Stimulated activated CD4-positive, alpha-beta T cell treated with anti-CD3 and anti-CD28 coated beads, Interleukin-1b, Interleukin-23, amount 100 ng/mL, for 24 hours (primary cell): Measurements from ENCODE around the gene MICALL1.
A peak's percentile ranks its signal among the peaks of the same experiment; 100 is the strongest.
"Not testable (repeated sequence)": the region's sequence is repeated elsewhere in the genome, so short reads cannot be mapped to it uniquely, and the experiment has no call there.

Source experiments
- DNase-seq, 4 experiments: peaks; one replicate each; pipeline ENCODE4 v3.0.0-alpha.2; 2020; ENCODE audit warnings: low read depth in 4 of 4, low spot score in 1 of 4

Gene MICALL1

DNA sequence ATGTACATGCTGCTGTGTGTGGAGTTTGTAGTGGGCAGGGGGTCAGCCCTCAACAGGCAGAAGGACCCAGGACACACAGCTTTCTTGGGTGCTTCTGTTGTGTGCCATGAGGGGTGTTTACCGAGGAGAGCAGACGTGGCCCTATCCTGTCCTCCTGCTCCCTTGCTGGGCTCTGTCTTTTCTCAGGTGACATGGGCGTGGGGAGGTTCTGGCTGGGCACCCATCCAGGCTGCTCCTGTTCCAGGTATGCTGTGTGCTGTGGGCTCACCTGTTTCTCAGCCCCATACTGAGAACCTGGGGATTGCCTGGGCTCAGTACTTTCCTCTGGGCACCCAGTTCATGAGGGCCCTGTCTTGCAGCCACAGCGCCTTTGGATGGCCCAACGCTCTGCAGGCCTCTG is 23.3 kb downstream of the MICALL1 start:
- no peak for DNase-seq

DNA sequence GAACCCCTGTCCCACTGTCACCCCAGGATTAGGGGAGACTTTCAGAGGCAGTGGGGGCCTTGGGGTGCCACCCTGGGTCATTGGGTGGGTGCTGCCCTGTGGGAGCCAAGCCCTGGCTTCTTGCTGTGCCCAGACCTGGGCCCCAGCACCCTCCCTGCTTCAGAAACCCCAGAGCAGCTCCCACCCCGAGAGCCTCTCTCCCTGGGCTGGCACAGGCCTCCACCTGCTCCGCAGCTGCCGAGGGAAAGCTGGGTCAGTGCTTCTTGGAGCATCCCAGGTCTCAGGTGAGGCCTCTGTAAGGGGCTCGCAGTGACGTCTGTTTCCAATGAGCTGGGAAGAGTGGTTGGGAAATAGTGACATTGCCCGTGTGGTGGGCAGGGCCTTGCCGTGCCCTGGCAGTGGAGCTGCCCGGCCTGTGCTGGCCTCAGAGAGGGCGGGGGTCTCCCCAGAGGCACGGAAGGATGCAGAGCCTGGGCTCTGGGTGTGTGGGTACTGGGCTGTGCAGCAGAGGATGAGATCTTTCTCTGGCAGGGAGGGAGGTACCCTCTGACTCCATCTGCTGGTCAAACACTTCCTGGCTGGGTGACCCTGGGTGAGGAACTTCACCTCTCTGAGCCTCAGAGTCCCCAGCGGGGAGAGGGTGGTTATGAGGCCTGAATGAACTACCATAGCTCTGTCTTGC is 24.3 kb downstream of the MICALL1 start:
- DNase-seq: no peak

DNA sequence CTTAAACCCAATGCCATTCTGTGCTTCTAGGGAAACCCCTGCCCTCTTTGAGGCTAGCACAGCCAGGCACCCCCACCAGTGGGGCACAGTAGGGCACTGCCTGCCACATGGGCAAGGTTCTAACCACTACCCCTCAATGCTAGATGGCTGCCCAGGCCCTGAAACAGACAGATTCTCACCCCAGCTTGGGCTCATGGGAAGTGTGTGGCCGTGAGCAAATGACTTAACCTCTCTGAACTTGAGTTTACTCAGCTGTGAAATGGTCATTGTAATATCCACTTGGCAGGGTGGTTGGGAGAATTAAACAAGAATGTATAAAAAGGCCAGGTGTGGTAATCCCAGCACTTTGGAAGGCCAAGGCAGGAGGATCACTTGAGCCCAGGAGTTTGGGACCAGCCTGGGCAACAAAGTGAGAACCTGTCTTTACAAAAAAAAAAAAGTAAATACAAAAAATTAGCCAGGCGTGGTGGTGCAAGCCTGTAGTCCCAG is 24.9 kb downstream of the MICALL1 start:
- DNase-seq: no peak

DNA sequence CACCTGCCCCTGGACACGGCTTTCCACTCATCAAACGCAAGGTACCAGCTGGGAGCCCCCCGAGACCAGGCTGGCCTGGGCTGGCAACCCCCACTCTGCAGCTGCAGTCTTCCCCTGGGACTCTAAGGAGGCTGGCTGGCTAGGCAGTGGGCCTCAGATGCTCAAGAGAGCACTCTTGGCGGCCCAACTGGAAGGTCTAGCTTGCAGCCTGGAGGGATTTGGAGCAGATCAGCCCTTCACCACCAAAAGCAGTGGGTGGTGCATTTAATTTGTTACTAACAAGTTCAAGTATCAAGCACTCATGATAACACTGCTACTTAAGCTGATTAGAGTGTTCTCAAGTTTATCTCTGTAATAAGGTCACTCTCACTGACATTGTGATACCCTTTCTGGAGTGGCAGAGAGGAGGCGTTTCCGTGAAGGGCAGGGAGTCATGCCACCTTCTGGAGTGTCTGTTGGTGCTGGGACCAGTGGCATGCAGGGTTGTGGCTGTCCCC is 25.8 kb downstream of the MICALL1 start:
- DNase-seq: no peak

DNA sequence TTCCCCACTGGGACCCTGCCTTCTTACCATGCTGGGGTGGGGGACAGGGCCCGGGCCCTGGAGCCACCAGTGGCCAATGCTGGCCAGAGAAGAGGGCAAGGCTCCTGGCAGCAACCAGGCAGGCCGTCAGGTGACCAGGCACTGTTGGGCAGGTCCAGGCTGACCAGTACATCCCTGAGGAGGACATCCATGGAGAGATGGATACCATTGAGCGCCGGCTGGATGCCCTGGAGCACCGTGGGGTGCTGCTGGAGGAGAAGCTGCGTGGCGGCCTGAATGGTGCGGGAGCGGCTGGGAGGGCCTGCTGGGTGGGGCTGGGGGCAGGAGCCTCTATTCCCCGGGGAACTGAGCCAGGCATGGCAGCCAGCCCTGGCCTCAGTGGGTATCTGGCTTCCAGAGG is 26.3 kb downstream of the MICALL1 start:
- DNase-seq: no peak

DNA sequence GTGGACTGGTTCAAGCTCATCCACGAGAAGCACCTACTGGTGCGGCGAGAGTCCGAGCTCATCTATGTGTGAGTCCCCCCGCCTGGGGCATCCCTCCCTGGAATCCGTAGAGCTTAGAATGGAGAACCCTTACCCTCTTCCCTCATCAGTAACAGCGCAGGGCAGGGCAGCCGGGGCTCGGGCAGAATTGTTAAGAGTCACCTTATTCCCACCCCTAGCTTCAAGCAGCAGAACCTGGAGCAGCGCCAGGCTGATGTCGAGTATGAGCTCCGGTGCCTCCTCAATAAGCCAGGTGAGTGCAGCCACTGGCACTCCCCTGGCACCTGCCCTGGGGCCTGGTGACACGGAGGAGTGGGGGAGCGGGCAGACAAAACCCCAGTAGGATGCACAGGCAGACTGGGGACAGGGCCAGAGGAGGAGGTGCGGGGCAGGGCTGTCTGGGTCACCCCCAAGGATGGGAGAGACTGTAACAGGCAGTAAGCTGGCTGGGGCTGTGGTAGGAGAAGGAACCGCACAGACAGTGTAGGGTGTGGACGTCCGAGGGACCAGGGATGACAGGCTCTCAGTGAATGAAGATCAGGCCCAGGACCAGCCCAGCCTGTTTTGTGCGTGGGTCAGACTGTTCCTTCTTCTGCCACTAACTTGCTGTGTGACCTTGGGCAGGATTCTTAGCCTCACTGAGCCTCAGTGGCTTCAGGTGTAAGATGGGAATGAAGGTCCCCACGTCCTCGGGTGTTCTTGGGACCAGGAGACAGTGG is 26.9 kb downstream of the MICALL1 start:
- DNase-seq: no peak

DNA sequence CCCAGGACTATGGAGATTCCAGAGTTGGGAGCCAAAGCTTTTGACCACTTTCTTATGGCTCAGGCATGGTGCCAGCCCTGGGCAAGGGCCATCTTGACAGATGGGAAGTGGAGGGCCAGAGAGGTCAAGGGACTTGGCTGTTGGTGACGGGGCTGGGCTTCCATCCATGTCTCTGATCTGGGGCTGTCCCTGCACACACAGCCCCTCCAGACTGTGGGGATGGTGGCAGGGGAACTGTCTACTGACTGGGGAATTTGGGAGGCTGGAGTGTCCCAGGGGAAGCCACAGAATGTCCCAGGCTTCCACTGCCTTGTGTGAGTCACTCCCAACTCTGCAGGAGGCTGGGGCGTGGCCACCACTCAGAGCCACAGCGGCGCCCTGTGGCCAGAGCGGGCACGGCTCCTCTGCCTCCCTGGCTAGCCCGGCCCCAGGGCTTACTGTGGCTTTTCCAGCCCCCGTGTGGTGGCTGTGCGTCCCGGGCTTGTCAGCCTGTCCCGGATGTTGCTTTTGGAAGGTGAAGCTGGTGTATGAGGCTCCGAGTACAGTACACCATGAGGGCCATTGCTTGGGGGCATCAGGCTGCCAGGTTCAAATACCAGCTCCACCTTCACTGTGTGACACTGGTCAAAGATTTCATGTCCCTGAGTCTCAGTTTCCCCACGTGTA is 27.7 kb downstream of the MICALL1 start:
- DNase-seq: peak; percentile 51 to 82 (median 62)

DNA sequence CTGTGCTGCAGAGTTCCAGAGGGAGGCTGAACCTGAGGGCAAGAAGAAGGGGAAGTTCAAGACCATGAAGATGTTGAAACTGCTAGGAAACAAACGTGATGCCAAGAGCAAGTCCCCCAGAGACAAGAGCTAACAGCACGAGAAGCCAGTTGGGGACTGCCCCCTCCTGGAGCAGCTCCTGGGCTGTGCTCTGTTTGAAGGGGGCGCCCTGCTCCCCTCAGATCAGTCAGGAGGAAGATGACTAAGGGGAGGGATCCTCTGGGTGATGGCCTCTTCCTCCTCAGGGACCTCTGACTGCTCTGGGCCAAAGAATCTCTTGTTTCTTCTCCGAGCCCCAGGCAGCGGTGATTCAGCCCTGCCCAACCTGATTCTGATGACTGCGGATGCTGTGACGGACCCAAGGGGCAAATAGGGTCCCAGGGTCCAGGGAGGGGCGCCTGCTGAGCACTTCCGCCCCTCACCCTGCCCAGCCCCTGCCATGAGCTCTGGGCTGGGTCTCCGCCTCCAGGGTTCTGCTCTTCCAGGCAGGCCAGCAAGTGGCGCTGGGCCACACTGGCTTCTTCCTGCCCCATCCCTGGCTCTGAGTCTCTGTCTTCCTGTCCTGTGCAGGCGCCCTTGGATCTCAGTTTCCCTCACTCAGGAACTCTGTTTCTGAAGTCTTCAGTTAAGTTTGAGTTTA is 34.7 kb downstream of the MICALL1 start:
- no peak for DNase-seq

DNA sequence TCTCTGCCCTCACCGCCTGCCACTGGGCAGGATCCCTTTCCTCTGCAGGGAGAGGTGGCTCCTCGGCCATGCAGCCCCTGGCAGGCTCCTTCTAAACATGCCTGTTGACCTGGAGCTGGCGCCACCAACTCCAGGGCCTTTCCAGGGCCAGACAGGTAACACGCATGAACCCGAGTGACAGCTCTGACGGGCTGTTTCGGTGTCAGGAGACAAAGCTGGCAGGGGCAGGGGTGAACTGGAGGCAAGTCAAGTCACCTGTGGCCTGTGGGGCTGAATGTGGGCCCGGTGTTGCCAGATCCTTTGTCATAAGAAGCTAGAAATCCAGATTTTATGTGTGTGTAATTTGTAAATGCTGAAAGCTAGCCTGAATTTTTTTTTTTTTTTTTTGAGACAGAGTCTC is 36.0 kb downstream of the MICALL1 start:
- no peak for DNase-seq

DNA sequence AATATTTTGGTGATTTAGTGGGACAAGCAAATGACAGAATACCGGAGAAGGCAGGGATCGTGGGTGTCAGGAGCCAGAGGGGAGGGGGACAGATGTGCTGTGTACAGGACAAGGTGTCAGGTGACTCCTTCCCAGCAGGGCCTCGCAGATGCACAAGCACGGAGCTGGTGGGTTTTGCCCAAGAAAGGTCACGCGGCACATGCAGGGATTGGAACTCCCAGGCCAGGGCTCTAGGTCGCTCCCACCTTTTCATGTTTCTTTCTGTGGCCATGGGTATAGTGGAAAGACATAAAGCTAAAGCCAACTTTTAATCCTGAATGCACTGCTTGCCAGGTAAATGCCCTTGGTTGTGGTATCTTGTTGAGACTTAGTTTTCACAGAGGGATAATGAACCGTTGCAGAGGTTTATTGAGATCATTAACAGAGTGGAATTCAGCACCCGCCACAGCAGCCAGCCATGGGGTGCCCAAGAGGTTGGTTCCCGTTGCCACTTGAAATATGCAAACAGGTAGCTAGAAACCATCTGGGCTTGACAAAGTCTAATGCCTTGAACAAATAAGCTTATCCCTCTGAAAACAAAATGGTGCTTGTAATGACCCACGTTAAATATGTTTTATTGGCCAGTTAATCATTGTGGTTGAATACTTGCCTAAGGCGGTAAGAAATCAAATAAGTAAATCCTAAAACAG is 37.2 kb downstream of the MICALL1 start:
- DNase-seq: no peak

DNA sequence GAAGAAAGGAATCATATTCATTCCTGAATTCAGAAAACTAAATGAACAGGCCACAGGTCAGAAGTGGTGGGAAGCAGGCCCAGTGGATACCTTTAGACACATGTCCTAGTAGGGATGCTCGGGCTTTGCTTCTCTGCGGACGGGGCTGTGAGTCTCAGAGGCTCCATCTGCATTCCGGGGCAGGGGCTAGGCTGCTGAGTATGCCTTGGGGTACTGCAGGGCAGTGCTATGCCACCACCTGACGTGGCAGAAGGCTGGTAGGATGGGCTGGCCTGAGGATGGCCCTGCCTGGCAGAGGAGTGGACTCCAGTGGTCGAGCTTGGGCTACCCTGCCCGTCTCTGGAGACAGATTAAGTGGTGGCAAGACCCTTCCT is 37.7 kb downstream of the MICALL1 start:
- no peak for DNase-seq

DNA sequence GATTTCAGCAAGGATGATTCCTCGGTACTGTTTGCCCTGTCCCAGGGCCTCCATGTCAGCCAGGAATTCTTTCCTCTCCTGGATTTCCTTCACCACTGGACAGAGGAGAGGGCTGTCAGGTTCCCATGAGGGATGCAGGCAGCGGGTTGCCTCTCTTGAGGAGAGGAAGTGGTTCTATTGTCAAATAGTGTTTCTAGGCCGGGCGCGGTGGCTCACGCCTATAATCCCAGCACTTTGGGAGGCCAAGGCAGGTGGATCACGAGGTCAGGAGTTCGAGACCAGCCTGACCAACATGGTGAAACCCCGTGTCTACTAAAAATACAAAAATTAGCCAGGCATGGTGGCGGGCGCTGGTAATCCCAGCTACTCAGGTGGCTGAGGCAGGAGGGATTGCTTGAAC is 38.3 kb downstream of the MICALL1 start:
- not testable (repeated sequence) for DNase-seq

DNA sequence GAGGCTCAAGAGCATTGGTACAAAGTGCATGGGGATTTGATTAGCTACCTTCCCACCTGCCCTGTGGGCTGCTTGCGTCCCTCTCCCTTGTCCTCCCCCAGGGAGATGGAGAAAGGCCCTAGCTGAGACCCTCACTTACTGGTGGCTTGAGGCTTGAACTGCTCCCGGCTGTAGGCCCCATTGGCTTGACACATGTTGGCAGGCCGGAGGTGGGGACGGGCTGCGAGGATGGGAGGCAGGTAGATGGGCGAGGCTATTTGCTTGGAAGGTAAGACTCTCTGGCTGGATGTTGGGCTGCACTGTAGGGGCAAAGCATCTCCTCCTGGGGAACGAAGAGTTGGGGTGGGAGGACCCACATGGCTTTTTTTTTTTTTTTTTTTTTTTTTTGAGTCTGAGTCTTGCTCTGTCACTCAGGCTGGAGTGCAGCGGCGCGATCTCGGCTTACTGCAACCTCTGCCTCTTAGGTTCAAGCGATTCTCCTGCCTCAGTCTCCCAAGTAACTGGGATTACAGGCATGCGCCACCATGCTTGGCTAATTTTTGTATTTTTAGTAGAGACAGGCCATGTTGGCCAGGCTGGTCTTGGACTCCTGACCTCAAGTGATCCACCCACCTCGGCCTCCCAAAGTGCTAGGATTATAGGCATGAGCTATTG is 41.2 kb downstream of the MICALL1 start:
- DNase-seq: not testable (repeated sequence)

DNA sequence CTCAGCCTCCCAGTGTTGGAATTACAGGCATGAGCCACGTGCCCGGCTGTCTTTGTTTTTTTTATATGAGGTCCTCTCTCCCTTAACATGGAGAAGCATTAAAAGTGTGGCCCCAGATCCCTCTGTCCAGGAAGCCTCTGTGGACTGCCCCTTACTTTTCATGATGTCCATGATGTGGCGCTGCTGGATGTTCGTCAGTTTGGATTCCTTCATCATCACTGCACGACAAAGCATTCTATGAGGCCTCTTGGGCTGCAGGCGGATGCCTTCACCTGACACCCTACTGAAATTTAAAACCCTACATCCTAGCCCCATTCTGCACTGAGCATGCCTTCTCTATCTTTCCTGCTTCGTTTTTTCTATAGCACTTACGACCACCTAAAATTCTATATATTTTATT is 45.2 kb downstream of the MICALL1 start:
- DNase-seq: no peak

DNA sequence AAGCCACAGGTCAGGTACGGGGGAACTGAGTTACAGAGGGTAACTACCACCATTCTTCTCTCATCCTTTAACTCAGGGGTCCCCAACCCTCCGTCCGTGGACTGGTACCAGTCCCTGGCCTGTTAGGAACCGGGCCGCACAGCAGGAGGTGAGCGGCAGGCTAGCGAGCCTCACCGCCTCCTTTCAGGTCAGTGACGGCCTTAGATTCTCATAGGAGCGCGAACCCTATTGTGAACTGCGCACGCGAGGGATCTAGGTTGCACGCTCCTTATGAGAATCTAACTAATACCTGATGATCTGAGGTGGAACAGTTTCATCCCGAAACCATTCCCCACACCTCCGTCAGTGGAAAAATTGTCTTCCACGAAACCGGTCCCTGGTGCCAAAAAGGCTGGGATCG is 46.5 kb downstream of the MICALL1 start:
- not testable (repeated sequence) for DNase-seq

DNA sequence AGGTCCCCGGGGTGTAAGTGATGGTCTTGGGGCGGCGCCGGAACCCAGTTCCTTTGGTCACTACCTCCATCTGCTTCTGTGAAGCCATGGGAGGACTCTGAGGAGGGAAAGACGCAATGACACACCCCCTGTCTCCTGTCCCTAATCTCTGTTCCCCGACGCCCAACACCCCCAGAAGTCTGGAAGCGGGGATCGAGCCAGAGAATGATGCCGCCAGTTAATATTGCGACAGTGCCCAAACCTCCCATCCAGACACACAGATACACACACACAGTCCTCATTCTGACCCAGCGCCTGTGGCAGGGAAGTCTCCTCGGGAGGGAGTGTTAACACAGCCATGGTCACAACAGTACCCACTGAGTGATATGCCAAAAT is 47.0 kb downstream of the MICALL1 start:
- DNase-seq: no peak

DNA sequence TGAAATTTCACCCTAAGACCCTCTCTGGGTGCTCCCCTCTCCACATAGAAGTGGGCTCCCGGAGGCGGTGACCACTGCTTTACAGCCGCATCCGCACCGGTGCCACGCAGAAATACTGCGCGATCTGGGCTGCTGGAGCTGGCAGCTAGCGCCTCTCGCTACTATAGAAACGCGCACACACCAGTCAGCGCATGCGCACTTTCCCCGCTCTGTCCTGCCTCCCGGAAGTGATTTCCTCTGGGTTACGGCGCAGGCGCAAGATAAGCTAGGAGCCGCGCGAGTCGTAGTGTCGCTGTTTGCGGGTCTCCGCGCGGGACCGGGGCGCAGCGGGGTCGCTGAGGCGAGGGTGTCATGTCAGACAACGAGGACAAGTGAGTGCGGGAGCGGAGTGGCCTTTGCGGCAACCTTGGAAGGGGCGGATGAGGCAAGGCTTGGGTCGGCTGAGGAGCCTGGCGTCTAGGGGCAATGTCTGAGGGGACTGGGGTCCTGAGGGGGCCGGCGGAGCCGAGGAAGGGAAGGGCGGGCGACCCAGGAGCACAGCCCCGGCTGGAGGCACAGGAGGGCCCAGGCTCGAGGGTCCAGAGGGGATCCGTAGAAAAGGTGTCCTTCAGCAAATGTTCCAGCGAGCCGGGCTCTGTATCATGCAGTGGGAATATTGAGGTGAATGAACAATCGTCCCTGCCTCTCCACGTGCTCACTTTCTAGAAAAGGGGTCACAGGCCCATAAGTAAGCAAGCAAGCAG is 47.5 kb downstream of the MICALL1 start, which contains the start of the genes C22orf23 and POLR2F:
Gene C22orf23 (minus strand): TSS at position 165 of the 743 bp plus-strand sequence. CDS start 452 bp downstream, outside the sequence.
Gene POLR2F (plus strand): TSS at position 263 of the 743 bp plus-strand sequence. CDS start 89 bp downstream, at position 352.
- DNase-seq: peak; percentile 92 to 96 (median 94)

DNA sequence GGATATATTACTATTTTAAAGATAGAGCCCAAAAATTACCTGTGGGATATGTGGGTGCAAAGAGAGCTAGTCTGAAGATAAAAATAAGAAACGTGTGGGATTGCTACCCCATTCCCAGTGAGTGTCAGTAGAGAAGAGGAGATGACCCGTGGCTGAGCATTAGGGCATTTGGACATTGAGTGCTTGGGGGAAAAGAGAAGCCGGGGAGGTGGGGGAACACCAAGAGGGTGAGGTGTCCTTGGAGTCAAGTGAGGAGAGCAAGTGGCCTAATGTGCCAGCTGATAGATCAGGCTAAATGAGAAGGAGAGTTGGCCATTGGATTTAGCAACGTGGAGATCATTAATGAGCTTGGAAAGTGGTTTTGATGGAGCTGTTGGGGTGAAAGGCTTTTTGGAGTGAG is 48.6 kb downstream of the MICALL1 start:
- DNase-seq: no peak

DNA sequence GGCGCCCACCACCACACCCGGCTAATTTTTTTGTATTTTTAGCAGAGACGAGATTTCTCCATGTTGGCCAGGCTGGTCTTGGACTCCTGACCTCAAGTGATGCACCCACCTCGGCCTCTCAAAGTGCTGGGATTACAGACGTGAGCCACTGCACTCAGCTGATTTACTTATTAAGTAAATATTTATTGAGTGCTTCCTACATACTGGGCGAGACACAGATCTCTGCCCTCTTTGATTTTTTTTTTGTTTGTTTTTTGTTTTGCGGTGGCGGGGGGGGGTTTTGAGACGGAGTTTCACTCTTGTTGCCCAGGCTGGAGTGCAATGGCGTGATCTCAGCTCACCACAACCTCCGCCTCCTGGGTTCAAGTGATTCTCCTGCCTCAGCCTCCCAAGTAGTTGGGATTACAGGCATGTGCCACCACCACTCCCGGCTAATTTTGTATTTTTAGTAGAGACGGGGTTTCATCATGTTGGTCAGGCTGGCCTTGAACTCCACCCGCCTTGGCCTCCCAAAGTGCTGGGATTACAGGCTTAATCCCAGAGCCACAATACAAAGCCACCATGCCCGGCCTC is 49.8 kb downstream of the MICALL1 start:
- not testable (repeated sequence) for DNase-seq
